ENCODE data around the gene MAP1S. TPM values are rescaled to one million over a fixed set of nuclear protein-coding genes. Genes with fewer than 3 reads are reported as not detected.
"Not testable (repeated sequence)": the region's sequence is repeated elsewhere in the genome, so short reads cannot be mapped to it uniquely, and the experiment has no call there.

The MAP1S gene
- total RNA-seq, 1 donor = 52.2 TPM

- DNase-seq (ENCODE audit: low read depth in 2 of 3, low spot score in 2 of 3) = peak in 1 of 3 donors; percentile 58
Observed at GRCh38 chr19:17755977-17756670, 36.8 kb downstream of the MAP1S start.

DNA sequence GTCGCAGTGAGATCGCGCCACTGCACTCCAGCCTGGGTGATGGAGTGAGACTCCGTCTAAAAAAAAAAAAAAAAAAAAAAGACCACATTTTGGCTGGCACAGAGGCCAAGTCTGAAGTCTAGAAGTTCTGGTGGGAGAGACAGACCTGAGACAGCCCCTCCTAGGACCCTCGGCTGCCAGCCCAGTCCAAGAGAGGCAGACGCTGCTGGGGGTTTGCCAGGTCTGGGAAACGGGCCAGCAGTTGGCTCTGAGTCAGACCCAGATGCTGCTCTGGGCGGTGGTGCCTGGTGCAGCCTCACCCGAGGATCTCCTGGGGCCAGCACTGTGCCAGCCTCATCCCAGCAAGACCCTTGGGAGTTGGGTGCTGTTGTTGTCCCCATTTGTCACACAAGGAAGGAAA is 37.8 kb downstream of the MAP1S start:
- no peak for DNase-seq (ENCODE audit: low read depth in 2 of 3, low spot score in 2 of 3)

DNA sequence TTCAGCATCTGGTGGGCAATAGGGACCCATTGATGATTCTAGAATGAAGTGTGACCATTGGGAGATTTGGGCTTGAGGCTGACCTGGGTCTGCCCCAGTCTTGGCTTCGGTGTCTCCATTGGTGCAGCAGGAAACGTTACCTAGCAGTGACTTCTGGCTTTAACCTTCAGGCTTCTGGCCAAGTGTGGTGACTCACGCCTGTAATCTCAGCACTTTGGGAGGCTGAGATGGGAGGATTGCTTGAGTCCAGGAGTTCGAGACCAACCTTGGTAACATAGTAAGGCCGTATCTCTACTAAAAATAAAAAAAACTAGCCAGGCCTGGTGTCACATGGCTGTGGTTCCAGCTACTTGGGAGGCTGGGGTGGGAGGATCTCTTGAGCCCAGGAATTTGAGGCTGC is 39.2 kb downstream of the MAP1S start:
- DNase-seq (ENCODE audit: low read depth in 2 of 3, low spot score in 2 of 3) = no peak

GRCh38 chr19:17761148-17761547 is 41.9 kb downstream of the MAP1S start:
- DNase-seq (ENCODE audit: low read depth in 2 of 3, low spot score in 2 of 3) = no peak

DNA sequence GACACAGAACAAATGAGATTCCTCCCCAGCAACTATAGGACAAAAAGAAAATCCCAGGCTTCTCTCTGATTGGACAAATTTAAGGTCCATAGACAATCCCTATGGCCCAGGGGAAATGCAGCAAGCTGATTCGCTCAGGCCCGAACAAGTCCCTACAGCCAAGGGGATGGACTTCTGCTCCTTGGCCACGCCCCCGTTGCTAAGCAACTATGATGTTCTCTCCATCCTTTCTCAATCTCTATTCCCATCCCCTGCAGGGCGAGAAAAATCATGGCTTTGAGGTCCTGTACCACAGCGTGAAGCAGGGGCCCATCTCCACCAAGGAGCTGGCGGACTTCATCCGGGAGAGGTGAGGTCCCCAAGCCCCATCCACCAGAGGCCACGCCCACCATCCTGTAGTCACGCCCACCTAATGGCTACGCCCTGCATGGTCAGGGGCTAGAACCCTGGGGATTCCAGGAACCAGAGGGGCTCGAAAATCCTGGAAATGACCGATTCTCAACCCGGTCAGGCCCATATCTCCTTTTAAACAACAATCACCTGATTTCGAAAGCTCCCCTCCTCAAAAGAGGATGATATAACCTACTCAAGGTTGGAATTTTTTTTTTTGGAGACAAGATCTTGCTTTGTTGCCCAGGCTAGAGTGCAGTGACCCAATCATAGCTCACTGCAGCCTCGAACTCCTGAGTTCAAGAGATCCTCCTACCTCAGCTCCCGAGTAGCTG is 43.4 kb downstream of the MAP1S start:
- peak in 2 of 3 donors; percentile 52 to 57 for DNase-seq (ENCODE audit: low read depth in 2 of 3, low spot score in 2 of 3)

DNA sequence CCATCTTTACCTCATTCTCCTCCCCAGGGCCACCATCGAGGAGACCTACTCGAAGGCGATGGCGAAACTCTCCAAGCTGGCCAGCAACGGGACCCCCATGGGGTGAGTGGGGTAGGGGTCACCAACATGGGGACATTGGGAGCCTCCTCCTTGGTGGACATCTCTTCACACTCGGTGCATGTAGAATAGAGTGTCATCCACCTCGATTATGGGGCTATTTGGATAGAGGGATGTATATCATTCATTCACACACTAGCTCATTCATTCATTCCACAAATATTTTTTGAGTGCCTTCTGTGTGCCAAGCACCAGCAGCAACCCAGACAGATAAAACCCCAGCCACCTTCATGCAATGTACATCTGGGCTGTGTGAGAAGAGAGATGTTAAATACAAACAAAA is 45.1 kb downstream of the MAP1S start:
- no peak for DNase-seq (ENCODE audit: low read depth in 2 of 3, low spot score in 2 of 3)

DNA sequence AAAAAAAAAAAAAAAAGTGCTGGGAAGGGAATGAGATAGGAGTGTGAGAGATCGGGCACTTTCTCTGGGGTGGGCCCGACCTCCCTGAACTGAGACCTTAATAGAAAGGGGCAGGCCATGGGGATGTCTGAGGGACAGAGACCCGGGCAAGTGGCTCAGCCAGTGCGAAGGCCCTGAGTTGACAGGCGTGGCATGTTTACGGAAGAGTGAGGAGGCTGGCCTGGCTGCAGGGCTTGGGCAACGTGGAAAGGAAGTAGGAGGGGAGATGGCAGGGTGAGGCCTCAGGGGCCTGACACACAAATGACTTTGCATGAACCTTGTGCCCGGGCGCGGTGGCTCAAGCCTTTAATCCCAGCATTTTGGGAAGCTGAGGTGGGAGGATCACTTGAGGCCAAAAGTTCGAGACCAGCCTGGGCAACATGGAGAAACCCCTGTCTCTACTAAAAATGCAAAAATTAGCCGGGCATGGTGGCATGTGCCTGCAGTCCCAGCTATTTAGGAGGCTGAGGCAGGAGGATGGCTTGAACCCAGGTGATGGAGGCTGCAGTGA is 45.9 kb downstream of the MAP1S start:
- peak in 2 of 3 donors; percentile 75 to 78 for DNase-seq (ENCODE audit: low read depth in 2 of 3, low spot score in 2 of 3)

DNA sequence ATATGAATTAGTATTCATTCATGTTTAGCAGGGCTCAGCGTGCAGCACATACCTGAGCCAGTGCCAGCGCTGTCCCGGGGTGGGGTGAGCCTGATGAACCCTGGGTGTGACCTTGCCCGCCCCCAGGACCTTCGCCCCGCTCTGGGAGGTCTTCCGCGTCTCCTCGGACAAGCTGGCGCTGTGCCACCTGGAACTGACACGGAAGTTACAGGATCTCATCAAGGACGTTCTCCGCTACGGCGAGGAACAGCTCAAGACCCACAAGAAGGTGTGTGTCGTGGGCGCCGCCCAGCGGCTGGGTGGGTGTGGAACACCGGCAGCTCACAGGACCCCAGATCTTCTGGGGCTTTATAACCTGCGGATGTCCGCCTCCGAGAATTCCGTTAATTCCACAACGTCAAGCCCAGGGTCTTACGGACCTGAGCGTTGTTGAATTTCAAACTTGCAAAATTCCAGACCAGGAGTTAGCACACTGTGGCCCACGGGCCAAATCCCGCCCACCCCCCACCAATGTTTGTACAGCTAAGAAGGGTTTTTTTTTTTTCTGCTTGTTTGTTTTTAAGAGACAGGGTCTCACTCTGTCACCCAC is 47.4 kb downstream of the MAP1S start:
- peak in 2 of 3 donors; percentile 82 to 88 for DNase-seq (ENCODE audit: low read depth in 2 of 3, low spot score in 2 of 3)

GRCh38 chr19:17767559-17767958 is 48.3 kb downstream of the MAP1S start:
- DNase-seq (ENCODE audit: low read depth in 2 of 3, low spot score in 2 of 3) = no peak

GRCh38 chr19:17770613-17771012 is 51.3 kb downstream of the MAP1S start:
- no peak for DNase-seq (ENCODE audit: low read depth in 2 of 3, low spot score in 2 of 3)

GRCh38 chr19:17772172-17772571 is 52.9 kb downstream of the MAP1S start:
- DNase-seq (ENCODE audit: low read depth in 2 of 3, low spot score in 2 of 3) = peak in 1 of 3 donors; percentile 51

DNA sequence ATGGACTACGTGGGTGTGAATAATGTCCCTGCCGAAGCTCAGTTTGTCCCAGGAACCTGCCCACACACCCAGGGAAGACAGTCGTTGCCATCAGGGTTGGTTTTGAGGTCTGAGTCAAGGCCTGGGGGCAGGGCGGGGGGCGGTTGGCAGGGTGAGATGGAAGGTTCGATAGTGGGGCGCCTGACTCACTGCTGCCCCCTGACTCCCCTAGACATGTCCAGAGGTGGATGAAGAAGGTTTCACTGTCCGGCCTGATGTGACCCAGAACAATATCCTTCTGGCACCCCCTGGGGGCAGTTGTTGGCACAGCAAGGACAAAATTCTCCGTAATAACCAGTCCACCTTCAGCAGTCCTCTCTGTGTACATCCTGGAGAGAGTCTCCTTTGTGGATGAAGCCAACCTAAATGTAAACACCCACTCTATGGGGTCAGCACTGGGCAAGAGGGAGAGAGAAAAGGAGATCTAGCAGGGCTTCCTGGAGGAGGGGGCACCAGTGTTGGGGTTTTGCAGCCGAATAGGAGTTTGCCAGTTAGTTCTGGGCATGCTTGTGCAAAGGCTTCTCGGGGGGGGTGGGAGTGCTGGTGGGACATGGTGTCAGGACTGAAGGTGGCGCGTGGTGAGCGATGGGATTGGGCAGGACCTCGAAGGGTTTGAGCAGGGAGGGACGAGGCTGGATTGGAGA is 56.1 kb downstream of the MAP1S start:
- peak in 1 of 3 donors; percentile 27 for DNase-seq (ENCODE audit: low read depth in 2 of 3, low spot score in 2 of 3)

DNA sequence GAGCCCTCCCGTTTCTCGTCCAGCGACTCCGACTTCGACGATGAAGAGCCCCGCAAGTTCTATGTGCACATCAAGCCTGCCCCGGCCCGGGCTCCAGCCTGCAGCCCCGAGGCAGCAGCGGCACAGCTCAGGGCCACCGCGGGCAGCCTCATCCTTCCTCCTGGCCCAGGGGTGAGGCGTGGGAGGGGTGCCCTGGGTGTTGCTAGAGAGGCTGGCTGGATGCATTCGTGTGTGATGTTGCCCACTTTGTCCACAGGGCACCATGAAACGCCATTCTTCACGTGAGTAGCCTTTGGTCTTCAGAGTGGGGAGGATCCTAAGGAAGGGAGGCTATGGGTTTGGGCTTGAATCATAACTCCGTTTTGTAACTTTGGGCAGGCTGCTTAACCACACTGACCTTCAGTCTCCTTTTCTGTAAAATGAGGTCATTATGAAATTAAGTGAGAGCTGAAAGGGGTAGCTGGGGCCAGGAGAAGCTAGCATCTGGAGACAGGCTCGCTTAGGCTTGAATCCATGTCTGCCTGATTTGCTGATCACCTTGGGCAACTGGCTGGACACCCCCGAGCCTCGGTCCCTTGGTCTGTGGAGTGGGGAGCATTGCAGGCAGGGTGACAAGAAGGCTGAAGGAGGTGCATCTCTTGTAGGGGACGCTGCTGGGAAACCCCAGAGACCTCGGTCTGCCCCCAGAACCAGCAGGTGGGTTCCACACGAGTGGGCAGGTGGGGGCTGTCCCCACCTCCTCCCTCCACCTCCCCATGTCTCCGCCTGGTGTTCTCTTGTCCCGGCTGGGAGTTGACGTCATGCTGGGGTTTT is 56.9 kb downstream of the MAP1S start:
- DNase-seq (ENCODE audit: low read depth in 2 of 3, low spot score in 2 of 3) = no peak

- DNase-seq (ENCODE audit: low read depth in 2 of 3, low spot score in 2 of 3) = not testable (repeated sequence)
Observed at GRCh38 chr19:17777840-17778239, 58.6 kb downstream of the MAP1S start.

- peak in 2 of 3 donors; percentile 77 to 84 for DNase-seq (ENCODE audit: low read depth in 2 of 3, low spot score in 2 of 3)
Observed at GRCh38 chr19:17778251-17778967, 59.1 kb downstream of the MAP1S start.

GRCh38 chr19:17778968-17779929 is 60.0 kb downstream of the MAP1S start:
- DNase-seq (ENCODE audit: low read depth in 2 of 3, low spot score in 2 of 3) = peak in 2 of 3 donors; percentile 65 to 75

GRCh38 chr19:17780781-17781180 is 61.5 kb downstream of the MAP1S start:
- no peak for DNase-seq (ENCODE audit: low read depth in 2 of 3, low spot score in 2 of 3)

GRCh38 chr19:17783721-17784120 is 64.4 kb downstream of the MAP1S start:
- not testable (repeated sequence) for DNase-seq (ENCODE audit: low read depth in 2 of 3, low spot score in 2 of 3)

Data from hematopoietic multipotent progenitor cell (in vitro differentiated cells).